ENCODE measurements around the gene DUSP22.

The DUSP22 gene

DNA sequence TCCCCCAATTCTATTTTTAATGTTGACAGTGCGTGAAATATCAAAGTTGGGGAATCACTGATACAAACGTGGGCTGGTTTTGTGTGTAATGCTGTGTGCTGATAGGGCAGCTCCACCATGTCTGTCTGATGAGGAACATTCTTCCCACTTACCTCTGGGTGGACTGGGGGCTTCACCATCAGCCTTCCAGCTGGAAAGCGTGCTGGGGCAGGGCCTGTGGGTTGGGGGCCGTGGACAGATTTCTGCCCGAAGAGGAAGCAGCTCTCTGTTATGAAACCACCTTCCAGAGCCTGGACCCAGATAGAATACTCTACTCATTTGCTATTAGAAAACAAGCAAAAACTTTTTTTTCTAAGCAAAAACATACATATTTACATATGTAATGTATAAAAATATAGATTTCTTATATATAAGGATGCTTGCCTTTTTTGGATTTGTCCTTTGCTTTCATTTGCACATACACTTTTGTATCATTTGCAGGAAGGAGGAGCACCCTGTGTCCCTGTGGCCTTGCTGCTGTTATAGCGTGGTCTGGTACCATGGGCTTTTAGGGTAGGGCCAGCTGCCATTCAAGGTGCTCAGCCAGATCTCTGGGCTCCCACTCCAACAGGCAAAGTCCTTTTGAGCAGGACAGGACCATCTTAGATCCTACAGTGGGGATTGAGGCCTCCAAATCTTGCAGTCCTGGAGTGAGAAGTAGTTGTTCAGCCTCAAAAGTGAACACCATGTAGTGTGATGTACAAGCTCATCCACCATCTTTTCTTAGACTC, 48.1 kb downstream of the DUSP22 start:
- no peak for DNase-seq (ENCODE audit: low read depth)

DNA sequence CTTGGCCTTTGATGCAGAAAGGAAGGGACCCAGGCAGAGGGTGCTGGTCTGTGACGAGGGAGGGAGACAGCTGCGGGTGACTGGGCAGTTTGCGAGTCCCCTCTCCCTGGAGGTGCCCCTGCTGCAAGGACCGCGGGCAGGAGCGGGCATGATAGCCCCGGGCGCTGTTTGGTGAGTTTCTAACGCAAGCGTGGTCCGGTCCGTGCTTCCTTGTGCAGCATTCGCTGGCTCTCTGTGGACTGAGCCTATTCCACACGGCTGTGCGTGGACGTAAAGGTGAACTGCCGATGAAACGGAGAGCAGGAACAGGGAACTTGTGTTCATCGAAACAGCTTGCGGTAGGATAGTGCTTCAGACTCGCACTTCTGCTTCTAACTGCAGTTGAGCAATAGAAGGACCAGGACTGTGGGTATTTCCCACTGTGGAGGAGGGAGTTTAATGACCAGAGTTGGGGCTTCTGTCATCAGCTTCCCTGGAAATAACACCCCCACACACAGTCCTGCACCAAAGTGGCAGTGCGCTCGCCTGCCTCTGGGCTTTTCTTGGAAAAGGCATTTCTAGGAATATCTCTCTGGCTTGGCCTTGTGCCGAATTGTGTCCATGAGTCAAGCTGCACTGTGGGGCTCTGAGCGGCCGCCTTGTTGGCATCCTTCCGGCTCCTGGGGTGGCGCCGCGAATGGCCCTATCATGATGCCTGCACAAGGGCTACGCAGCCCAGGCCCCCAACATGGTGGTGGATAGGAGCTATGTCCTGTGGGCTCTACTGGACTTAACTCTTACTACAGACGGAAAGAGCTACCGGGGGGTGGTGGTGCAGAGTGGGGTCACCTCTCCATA, 48.9 kb downstream of the DUSP22 start:
- DNase-seq (ENCODE audit: low read depth): no peak

DNA sequence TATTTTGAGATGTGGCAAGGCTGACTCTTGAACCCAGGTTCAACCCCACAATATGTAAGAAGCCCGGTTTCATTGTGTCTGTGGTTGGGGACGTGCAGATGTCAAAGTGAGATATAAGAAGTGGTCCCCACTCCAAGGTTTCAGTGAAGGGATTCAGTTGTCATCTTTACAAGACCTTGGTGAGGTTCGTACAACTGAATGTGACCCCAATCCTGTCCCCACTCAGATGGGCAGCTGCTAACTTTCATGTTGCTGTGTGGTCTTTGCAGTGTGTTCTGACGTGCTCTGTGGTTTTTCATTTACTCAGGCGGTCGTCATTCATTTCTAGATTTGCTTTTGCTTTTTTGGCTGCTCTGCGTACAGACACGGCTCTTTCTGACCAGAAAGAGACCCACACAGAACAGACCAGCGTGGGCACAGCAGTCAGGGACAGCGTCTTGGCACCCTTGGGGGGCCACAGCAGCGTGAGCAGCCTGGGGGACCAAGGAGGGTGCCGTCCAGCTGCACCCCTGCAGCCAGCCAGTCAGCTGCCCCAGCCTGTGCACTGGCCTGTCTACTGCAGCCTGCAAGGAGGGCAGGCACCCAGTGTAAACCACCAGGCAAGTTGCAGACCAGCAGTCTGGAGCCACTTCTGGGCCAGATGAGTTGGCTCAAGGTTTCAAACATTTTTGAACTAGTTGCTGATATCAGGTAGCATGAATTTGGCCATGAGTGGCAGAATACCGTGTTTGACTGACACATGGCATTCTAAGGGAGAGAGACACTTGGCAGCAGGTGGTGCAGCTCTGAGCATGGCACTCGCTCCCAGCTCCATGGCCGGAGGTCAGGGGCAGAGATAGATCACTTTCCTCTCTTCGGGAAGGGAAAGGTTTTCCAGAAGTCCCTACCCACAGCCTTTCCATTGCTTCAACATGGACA, 49.9 kb downstream of the DUSP22 start:
- no peak for DNase-seq (ENCODE audit: low read depth)

DNA sequence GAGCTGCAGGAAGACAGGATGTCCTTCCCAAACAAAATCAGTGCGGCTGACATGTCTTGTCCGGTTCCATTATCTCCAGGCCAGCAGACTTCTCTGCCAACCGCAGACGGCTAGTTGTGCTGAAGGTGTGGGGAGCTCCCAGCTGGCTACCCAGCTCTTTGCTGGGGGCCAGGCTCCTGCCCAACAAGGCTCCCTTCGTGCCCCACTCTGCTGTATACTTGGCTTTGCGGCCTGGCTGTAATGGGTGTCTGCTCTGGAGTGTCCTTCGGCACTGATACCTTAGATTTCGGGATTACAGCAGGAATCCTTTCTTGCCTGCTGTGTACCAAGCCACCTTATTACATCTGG, 50.5 kb downstream of the DUSP22 start:
- no peak for DNase-seq (ENCODE audit: low read depth)

DNA sequence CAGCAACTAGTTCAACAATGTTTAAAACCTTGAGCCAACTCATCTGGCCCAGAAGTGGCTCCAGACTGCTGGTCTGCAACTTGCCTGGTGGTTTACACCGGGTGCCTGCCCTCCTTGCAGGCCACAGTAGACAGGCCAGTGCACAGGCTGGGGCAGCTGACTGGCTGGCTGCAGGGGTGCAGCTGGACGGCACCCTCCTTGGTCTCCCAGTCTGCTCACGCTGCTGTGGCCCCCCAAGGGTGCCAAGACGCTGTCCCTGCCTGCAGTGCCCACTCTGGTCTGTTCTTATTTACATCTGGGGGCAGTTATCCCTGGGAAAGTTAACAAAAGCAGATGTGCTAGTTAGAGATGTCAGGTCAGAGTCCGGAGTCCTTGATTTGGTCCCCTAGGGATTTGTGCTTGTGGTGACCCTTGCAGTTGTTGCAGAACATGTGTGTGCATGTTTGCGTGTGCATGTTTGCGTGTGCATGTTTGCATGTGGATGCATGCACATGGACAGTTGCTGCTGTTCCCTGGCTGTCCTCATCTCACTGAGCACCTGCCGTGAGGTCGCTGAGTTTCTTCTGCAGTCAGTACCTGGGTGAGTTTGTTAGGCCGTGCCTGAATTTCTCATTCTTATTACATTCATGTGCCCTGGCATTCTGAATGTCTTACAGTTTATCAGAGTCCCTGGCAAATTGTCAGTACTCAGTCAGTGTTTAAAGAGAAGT, 51.1 kb downstream of the DUSP22 start:
- no peak for DNase-seq (ENCODE audit: low read depth)

- no peak for DNase-seq (ENCODE audit: low read depth)
These were observed 51.9 kb downstream of the DUSP22 start for GRCh38 chr6:343960-344815.

- no peak for DNase-seq (ENCODE audit: low read depth)
These were observed 52.6 kb downstream of the DUSP22 start for GRCh38 chr6:344816-345340.

GRCh38 chr6:345747-346385, 53.6 kb downstream of the DUSP22 start:
- DNase-seq (ENCODE audit: low read depth): no peak

DNA sequence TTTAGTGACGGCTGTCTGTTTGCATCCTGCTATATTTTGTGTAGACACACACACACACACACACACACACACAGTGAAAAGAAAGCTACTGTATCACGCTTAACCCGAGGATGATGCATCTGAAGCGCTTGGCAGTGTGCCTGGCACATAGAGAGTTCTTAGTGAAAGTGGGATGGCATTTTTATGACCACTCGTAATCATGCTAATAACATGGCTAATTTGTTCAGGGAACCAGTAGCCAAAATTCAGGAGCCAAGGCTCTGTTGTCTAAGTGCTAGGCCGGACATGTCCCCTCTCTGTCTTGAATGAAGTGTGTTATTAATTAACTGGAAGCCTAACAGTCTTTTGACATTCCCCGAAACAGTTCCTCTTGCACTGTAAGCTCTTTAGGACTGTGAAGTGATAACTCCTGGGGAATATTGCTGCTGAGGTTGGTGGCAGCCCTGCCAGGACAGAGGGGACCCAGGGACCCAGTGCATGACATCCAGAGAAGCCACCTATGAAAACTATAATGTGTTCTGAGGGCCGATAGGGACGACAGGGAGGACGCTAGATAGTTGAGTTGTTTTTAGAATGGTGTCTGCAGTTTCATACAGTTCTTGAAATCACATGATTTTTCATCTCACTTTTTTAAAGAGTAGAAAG, 54.2 kb downstream of the DUSP22 start:
- DNase-seq (ENCODE audit: low read depth): no peak

DNA sequence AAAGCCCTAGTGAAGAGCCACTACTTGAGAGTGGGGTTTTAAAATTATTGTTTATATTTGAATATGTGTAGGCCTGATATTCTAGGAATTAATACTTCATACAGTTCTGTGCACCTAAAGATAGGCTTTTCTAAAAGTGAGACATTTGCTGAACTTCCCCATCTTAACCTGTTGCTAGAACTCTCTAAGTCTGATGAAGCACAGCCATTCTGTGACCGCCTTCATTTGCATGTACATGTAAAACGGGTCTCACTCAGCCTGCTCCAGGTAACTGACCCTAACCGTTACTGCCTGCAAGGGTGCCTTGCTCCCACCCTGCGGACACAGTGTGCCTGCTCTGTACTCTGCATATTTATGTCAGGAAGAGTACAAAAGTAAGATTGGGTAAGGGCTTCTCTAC, 54.9 kb downstream of the DUSP22 start:
- no peak for DNase-seq (ENCODE audit: low read depth)

DNA sequence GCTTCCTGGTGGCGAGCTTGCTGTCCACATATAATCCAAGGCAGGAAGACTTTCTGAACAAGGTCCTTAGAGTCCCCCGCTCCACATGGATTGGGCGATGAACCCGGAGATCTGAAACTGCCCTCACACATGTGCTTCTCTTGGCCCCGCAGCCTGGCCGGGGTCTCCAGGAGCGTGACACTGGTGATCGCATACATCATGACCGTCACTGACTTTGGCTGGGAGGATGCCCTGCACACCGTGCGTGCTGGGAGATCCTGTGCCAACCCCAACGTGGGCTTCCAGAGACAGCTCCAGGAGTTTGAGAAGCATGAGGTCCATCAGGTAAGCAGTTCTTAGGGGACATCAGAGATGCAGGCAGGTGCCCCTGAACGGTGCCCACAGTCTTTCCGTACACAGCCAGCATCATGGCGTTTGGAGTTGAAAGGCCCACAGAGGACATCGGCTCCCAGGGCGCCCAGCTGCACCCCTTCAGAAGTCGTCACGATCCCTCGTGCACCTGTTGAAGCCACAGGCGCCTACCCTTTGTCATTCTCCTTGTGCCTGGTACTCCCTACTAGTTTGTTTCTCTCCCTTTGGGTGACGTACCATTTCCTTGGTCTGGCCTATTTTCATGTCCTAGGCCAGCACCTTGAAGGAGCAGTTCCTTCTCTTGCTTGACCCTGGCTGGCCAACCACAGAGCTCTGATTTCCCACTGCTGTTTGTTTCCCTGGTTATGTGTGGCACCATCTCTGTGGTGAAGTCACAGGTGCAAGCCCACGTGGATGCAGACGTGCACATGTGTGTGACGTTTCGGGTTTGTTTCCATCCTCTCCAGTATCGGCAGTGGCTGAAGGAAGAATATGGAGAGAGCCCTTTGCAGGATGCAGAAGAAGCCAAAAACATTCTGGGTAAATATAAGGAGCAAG, 55.9 kb downstream of the DUSP22 start:
- no peak for DNase-seq (ENCODE audit: low read depth)

- DNase-seq (ENCODE audit: low read depth): no peak
These were observed 56.6 kb downstream of the DUSP22 start for GRCh38 chr6:348860-349396.

- DNase-seq (ENCODE audit: low read depth): no peak
These were observed 57.2 kb downstream of the DUSP22 start for GRCh38 chr6:349491-349921.

- DNase-seq (ENCODE audit: low read depth): no peak
These were observed 58.1 kb downstream of the DUSP22 start for GRCh38 chr6:350371-350770.

DNA sequence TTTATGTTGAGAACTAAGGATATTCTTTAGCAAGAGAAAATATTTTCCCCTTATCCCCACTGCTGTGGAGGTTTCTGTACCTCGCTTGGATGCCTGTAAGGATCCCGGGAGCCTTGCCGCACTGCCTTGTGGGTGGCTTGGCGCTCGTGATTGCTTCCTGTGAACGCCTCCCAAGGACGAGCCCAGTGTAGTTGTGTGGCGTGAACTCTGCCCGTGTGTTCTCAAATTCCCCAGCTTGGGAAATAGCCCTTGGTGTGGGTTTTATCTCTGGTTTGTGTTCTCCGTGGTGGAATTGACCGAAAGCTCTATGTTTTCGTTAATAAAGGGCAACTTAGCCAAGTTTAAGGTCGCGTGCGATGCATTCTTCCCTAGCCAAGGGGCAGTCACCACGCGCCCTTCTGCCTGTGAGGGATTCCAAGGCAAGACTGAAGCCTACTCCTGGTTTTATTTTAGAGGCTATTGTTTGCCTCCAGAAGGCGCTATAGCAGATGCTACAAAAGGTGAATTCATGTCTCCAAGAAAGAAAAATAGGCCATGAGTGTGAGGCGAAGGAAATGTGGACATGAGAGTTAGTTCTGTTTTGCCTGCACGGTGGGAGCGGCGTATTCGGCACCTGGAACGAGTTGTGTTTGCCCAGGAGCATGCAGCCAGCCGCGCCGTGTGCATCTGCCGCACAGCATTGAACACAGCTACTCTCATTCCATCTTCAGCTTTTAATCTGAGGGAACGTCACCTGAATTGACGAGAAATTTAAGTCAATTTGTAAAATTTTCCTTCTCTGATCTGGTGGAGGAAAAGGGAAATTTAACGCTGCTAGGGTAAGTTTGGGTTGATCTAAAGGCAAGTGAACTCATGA, 59.0 kb downstream of the DUSP22 start:
- DNase-seq (ENCODE audit: low read depth): no peak

- no peak for DNase-seq (ENCODE audit: low read depth)
These were observed 59.6 kb downstream of the DUSP22 start for GRCh38 chr6:351867-352289.

GRCh38 chr6:352474-352873, 60.2 kb downstream of the DUSP22 start:
- no peak for DNase-seq (ENCODE audit: low read depth)
